Thyroid gland (tissue), 4 donors: Measurements from ENCODE around the gene ANKMY1.

Experiments
- POLR2A ChIP-seq, 2 donors: fragments of 450-650 bp; IDR thresholded peaks; one replicate each; pipeline ENCODE4 v1.6.1; 2017; ENCODE audit warnings: antibody characterized with exemption in 2 of 2, mild to moderate bottlenecking in 2 of 2, moderate library complexity in 1 of 2
- TF ChIP-seq, protein P1 (sequence below), 6 experiments: fragments of 200-600 bp in 3 of 6; fragments of 450-650 bp in 3 of 6; sonication (generic) in 3 of 6; IDR thresholded peaks; one replicate each; pipeline ENCODE4 v1.5.1; 2016 to 2019; ENCODE audit warnings: antibody characterized with exemption in 6 of 6, mild to moderate bottlenecking in 2 of 6, inconsistent platforms in 1 of 6, moderate library complexity in 1 of 6

DNA sequence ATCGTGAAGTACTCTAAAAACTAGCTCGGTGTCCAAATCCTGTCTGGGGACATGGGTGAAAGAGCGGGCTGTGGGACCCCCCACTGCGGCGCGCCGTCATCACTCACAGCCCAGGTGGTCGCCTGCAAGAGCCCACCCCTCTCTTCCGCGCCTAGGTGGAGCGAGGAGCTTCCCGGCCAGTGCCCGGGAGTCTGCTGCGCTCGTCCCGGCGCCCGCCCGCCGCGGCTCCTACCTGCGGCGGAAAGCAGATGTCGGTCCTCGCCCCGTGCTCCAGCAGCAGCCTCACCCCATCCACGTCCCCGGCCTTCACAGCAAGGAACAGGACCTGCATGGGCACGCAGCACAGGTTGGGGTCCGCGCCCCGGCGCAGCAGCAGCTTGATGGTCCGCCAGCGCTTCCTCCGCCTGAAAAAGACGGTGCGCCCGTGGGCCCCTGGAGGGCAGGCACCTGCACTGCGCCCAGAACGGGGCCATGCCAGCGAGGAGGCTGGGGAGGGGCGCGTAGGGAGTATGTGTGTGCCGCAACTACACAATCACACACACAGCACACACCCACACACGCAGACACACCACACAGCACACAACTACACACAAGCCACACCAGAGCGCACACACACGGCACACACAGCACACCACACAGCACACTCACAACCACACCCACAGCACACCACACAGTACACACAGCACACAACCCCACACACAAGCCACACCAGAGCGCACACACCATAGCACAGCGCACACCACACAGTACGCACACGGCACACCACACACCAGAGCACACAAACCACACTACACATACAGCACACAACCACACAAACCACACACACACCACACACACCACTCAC lies 37.4 kb downstream of the ANKMY1 start:
- TF ChIP-seq, protein P1, sequence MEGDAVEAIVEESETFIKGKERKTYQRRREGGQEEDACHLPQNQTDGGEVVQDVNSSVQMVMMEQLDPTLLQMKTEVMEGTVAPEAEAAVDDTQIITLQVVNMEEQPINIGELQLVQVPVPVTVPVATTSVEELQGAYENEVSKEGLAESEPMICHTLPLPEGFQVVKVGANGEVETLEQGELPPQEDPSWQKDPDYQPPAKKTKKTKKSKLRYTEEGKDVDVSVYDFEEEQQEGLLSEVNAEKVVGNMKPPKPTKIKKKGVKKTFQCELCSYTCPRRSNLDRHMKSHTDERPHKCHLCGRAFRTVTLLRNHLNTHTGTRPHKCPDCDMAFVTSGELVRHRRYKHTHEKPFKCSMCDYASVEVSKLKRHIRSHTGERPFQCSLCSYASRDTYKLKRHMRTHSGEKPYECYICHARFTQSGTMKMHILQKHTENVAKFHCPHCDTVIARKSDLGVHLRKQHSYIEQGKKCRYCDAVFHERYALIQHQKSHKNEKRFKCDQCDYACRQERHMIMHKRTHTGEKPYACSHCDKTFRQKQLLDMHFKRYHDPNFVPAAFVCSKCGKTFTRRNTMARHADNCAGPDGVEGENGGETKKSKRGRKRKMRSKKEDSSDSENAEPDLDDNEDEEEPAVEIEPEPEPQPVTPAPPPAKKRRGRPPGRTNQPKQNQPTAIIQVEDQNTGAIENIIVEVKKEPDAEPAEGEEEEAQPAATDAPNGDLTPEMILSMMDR (IDR thresholded peaks at IDR 0.05) = no peak
- TF ChIP-seq POLR2A (IDR thresholded peaks at IDR 0.05) = no peak
